WTC11 (cell line): ENCODE measurements around the gene CST2.

Source experiments
- CTCF ChIP-seq: fragments of 200-600 bp; IDR thresholded peaks from 2 replicates; pipeline ENCODE4 v1.8.0; 2022; ENCODE audit warnings: antibody characterized with exemption
- ESRRA ChIP-seq: sonication (generic); formaldehyde crosslinking; IDR thresholded peaks from 2 replicates; pipeline ENCODE4 v1.8.1; 2022; ENCODE audit warnings: mild to moderate bottlenecking, missing genetic modification reagents, borderline replicate concordance
- IRF2 ChIP-seq: sonication (generic); formaldehyde crosslinking; IDR thresholded peaks from 2 replicates; pipeline ENCODE4 v1.8.0; 2022; ENCODE audit warnings: low read depth, missing genetic modification reagents, borderline replicate concordance
- RELA ChIP-seq: sonication (generic); formaldehyde crosslinking; IDR thresholded peaks from 2 replicates; pipeline ENCODE4 v1.8.1; 2022; ENCODE audit warnings: missing genetic modification reagents, mild to moderate bottlenecking, borderline replicate concordance
- ZNF532 ChIP-seq: fragments of 250-450 bp; sonication (Bioruptor Pico); IDR thresholded peaks from 2 replicates; pipeline ENCODE4 v1.9.0; 2021; ENCODE audit warnings: mild to moderate bottlenecking, borderline replicate concordance
- TF ChIP-seq, protein P1 (sequence below): sonication (generic); formaldehyde crosslinking; IDR thresholded peaks from 2 replicates; pipeline ENCODE4 v1.8.0; 2022; ENCODE audit warnings: mild to moderate bottlenecking, missing genetic modification reagents
- TF ChIP-seq, protein P2 (sequence below): sonication (generic); formaldehyde crosslinking; IDR thresholded peaks from 2 replicates; pipeline ENCODE4 v1.8.0; 2022; ENCODE audit warnings: mild to moderate bottlenecking, missing genetic modification reagents

DNA sequence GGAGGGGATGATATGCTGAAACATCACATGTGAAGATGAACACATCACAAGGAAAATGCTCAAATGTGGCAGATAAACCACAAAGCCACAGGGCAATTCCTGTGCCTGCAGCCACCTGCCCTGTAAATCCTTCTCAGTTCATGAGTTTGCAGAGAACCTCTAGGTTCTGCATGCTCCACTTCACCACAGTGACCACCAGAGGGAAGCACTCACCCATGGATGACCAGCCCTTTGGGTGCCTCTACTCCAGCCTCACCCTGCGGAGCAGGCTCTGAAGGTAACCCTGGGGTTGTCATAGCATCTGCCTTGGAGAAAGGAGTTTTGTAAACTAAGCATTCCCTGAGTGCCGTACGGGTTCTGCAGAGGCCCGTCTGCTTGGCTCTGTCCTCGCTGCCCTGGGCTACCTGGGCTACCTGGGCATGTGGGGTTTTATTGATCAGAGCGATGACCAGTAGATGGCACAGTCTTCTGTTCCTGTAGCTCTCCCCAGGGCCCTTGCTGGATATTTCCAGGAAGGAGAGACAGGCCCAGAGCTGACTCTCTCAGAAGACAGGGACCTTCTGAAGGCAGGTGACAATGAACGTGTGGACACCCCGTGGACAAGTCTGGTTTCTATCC, 44.1 kb downstream of the CST2 start:
- TF ChIP-seq CTCF (peak; percentile 41; the same call in 1 of the 2 replicates), ZNF532 (CRISPR knock-in tag) (no peak), IRF2 (CRISPR knock-in tag) (no peak), ESRRA (CRISPR knock-in tag) (no peak), RELA (no peak)
- TF ChIP-seq, protein P1, sequence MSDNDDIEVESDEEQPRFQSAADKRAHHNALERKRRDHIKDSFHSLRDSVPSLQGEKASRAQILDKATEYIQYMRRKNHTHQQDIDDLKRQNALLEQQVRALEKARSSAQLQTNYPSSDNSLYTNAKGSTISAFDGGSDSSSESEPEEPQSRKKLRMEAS (CRISPR knock-in tag) = no peak
- TF ChIP-seq, protein P2, sequence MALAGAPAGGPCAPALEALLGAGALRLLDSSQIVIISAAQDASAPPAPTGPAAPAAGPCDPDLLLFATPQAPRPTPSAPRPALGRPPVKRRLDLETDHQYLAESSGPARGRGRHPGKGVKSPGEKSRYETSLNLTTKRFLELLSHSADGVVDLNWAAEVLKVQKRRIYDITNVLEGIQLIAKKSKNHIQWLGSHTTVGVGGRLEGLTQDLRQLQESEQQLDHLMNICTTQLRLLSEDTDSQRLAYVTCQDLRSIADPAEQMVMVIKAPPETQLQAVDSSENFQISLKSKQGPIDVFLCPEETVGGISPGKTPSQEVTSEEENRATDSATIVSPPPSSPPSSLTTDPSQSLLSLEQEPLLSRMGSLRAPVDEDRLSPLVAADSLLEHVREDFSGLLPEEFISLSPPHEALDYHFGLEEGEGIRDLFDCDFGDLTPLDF (CRISPR knock-in tag) = no peak
